Neutrophil (primary cell): ENCODE results near the gene FCN3.
A peak's percentile ranks its signal among the peaks of the same experiment; 100 is the strongest.
"Not testable (repeated sequence)": the region's sequence is repeated elsewhere in the genome, so short reads cannot be mapped to it uniquely, and the experiment has no call there.

Experiments
- H3K27ac ChIP-seq: fragments of 200-600 bp; sonication (generic); 2 replicates; pipeline ENCODE4 v1.5.1; 2016; ENCODE audit warnings: mild to moderate bottlenecking, moderate library complexity
- H3K27me3 ChIP-seq: fragments of 200-600 bp; sonication (generic); 2 replicates; pipeline ENCODE4 v1.6.0; 2016; ENCODE audit warnings: mild to moderate bottlenecking
- H3K36me3 ChIP-seq: fragments of 200-600 bp; sonication (generic); 2 replicates; pipeline ENCODE4 v1.5.1; 2017
- H3K4me1 ChIP-seq, 2 experiments: fragments of 200-600 bp in 1 of 2; sonication (generic) in 1 of 2; 1 replicate in 1 of 2; 2 replicates in 1 of 2; pipeline versions ENCODE4 v1.5.1 to v1.6.1; 2013 to 2016; ENCODE audit warnings: low read depth in 1 of 2, low read length in 1 of 2, mild to moderate bottlenecking in 1 of 2, moderate library complexity in 1 of 2; ENCODE audit not compliant: control insufficient read depth in 1 of 2, insufficient read depth in 1 of 2
- H3K4me3 ChIP-seq, 2 experiments: fragments of 200-600 bp in 1 of 2; sonication (generic) in 1 of 2; 1 replicate in 1 of 2; 2 replicates in 1 of 2; pipeline ENCODE4 v1.5.1; 2013 to 2016; ENCODE audit warnings: low read depth in 1 of 2, low read length in 1 of 2, mild to moderate bottlenecking in 1 of 2, moderate library complexity in 1 of 2
- H3K9me3 ChIP-seq: fragments of 200-600 bp; sonication (generic); 2 replicates; pipeline ENCODE4 v1.5.1; 2016
- CTCF ChIP-seq: fragments of 200-600 bp; sonication (generic); IDR thresholded peaks from 2 replicates; pipeline ENCODE4 v1.5.1; 2016; ENCODE audit warnings: antibody characterized with exemption

Gene FCN3

DNA sequence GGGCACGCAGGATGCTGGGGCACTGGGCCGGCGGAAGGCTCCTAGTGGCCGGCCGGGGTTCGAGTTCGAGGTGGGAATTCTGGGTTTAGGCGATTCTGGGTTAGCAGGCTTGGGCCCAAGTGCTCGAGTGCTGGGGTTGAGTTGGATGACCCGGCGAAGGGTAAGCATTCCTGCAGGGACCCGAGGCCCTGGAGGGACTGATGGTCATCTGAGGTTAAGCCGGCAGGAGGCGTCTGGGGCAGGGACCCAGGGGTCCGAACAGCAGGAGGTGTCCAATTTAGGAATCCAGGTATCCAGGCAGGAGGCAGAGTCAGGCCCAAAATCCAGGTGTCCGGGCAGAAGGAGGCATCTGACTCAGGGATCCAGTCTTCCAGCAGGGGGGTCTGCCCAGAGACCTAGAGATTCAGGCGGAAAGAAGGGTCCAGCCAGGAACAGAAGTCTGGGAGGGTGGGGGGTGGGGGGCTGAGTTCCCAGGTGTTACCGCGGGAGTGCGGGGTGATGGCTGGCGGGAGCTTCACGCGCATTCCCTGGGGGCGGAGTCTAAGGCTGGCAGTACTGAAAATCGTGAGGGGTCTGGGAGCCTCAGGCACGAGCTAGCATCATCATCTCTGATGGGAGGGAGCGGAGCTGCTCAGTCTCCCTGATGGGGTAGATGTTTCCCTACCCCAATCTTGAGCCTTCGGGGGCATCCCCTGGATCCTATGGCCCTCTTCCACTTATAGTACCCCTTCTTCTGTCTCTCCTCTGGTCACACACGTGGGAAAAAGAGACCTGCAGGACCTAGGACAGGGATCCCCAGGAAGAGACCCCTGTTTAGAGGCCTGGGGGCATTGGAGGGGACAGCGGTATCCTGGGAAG lies 18.4 kb upstream of the FCN3 start:
- peak; percentile 5 for TF ChIP-seq CTCF

DNA sequence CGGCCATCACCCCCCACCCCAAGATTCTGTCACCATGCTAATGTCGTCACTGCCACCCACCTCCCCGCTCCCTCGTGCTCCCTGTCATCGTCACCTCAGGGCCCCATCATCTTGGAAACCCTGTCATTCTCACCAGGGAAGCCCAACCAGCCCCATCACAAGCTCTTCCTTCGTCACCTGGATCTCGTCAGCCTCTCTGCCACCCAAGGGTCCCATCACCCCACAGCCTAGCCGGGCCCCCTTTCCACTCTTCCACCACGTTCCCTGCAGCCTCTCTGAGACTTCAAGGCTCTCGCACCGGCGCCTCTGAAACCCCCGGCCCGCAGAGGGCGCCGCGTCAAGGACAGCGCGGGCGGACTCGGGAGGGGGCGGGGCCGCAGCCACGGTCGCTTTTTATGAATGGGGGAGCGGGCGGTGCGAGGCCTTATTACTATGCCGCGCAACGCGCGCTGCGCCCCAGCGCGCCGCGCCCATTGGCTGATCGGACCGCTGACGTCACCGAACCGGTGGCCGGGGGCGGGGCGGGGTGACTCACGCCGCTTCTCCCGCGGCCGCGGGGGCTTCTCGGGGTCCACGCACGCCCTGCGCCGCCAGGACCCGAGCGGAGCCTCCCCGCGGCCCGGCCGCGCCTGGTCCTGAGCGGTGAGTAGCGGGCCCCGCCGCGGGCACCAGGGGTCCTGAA lies 17.6 kb upstream of the FCN3 start, which contains the start of gene GPR3:
Gene GPR3, plus strand, starts transcription at position 527 of the 682 bp plus-strand sequence. CDS start 1,177 bp downstream, outside the sequence.
- peak; percentile 42 for TF ChIP-seq CTCF
- Histone ChIP-seq H3K9me3 (no peaks in the 10 kb centered on the region), H3K4me1 (peaks cover 14 to 17% of the 10 kb centered on the region in 2 experiments), H3K27ac (no peak within 1 kb of the TSS), H3K36me3 (no peaks in the 10 kb centered on the region), H3K4me3 (peak within 1 kb of the TSS; percentile 38 to 50), H3K27me3 (peaks cover 54% of the 10 kb centered on the region)

More for the DNA sequence above, 18.4 kb upstream of the FCN3 start:
- H3K27ac ChIP-seq, result no peak overlapping the region
- H3K36me3 ChIP-seq, result no peaks in the 10 kb centered on the region
- H3K27me3 ChIP-seq, result peaks cover 54% of the 10 kb centered on the region
- peaks cover 14 to 17% of the 10 kb centered on the region in 2 experiments for H3K4me1 ChIP-seq
- H3K4me3 ChIP-seq, result peak overlapping the region; percentile 38 to 50
- no peaks in the 10 kb centered on the region for H3K9me3 ChIP-seq

DNA sequence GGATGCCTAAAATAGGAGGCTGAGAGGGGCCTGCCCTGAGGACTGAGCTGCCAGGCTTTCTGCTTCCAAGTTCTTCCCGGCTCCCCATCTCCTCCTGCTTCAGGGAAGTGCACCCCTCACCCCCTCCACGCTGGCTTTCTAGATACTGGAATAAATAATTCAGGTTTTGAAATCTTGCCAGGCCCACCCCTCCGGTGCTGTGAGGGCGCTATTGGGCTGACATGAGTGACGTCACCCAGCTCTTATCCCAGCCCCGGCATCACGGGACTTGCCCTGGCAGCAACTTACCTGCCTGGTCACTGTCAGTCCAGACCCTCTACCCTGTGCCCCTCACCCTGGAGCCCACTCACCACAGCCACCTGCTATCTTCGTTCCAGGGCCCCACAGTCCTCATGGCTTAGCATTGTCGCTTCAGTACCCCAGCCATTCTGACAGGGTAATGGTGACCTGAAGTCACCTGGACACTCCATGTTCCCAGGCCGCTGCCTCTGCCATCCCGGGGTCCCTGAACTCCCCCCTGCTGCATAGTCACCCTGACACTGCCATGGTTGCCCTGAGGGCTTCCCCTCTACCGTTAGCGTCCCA lies 17.0 kb upstream of the FCN3 start:
- no peak for TF ChIP-seq CTCF
- no peaks in the 10 kb centered on the region for H3K9me3 ChIP-seq
- H3K27me3 ChIP-seq, result peaks cover 54% of the 10 kb centered on the region
- H3K4me3 ChIP-seq, result peak overlapping the region in 1 of 2 experiments; percentile 50
- H3K27ac ChIP-seq, result no peak overlapping the region
- no peaks in the 10 kb centered on the region for H3K36me3 ChIP-seq
- H3K4me1 ChIP-seq, result peaks cover 14 to 17% of the 10 kb centered on the region in 2 experiments

DNA sequence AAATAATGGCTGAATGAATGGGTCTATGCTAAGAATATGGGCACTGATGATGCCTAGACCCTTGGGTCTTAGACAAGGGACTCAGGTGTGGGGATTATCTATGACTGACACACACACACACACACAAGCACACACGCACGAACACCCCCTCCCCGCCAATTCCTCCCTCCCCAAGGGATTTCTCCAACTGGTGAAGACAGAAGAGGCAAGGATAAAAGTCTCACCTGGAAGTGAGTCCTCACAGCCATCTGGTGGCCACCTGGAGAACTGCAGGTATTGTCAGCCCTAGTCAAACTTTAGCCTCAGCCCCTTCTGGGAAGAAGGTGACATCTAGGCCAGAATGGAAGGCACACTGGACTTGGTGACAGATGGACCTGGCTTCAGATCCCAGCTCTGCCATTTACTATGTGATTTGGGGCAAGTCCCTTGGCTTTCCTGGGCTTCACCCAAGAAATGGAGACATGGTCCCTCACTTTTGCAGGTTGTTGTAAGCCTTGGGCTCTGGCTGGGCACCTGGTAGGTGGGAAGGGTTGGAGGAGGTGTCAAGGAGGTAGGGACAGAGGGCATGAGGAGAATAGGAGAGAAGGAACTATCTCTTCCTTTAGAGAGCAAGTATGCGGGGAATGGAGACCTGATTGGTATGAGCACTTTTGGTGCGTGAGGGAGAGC lies 13.8 kb upstream of the FCN3 start:
- peaks cover 42% of the 10 kb centered on the region for H3K27me3 ChIP-seq
- no peaks in the 10 kb centered on the region for H3K9me3 ChIP-seq
- no peaks in the 10 kb centered on the region for H3K36me3 ChIP-seq
- H3K4me3 ChIP-seq, result no peak overlapping the region
- TF ChIP-seq CTCF, result peak; percentile 96
- peaks cover 14 to 18% of the 10 kb centered on the region in 2 experiments for H3K4me1 ChIP-seq
- H3K27ac ChIP-seq, result no peak overlapping the region

DNA sequence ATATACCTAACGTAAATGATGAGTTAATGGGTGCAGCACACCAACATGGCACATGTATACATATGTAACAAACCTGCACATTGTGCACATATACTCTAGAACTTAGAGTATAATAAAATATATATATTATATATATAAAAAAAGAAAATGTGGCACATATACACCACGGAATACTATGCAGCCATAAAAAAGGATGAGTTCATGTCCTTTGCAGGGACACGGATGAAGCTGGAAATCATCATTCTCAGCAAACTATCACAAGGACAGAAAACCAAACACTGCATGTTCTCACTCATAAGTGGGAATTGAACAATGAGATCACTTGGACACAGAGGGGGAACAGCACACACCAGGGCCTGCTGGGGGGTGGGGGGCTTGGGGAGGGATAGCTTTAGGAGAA lies 10.2 kb upstream of the FCN3 start:
- H3K27me3 ChIP-seq, result peaks cover 27% of the 10 kb centered on the region
- H3K4me3 ChIP-seq, H3K4me1 ChIP-seq: not testable (repeated sequence)

More for the DNA sequence above, 10.2 kb upstream of the FCN3 start:
- H3K27ac ChIP-seq, H3K9me3 ChIP-seq, H3K36me3 ChIP-seq: not testable (repeated sequence)
